GM23338 (cell line): Measurements from ENCODE around the gene BICD2. TPM values are rescaled to one million over a fixed set of nuclear protein-coding genes. Genes with fewer than 3 reads are reported as not detected.

Experiments used
- polyA plus RNA-seq: library from polyadenylated mRNA; unstranded; fragments of >200 nt; fragmentation: Nextera tagmentation; extraction: Ambion mirVana; gene quantifications from 2 replicates; pipeline ENCODE4 v1.2.1, GENCODE V29; 2016
- total RNA-seq: library from RNA; depleted of rRNA; stranded (reverse); fragments of >200 nt; shearing (Covaris generic); gene quantifications from 2 replicates; pipeline ENCODE4 v1.2.3, GENCODE V29; 2014; rRNA removed

BICD2 gene
- total and polyA plus RNA-seq, 2 experiments from 2014 or later, result 8.7 to 34.3 TPM

Other genes starting within 250 kb of the BICD2 start
- gene ECM2, start 228.8 kb downstream of the BICD2 start, total RNA-seq, result not detected in 2 replicates
- gene ECM2, start 228.8 kb downstream of the BICD2 start, polyA plus RNA-seq, result 0.57 and 0.79 TPM in 2 replicates
- gene IPPK, start 94.7 kb downstream of the BICD2 start, total RNA-seq, result 11.8 and 17.5 TPM in 2 replicates
- 6.0 and 6.5 TPM in 2 replicates for gene IPPK, start 94.7 kb downstream of the BICD2 start, polyA plus RNA-seq
- 17.1 and 19.4 TPM in 2 replicates for gene ZNF484, start 113.2 kb upstream of the BICD2 start, total RNA-seq
- 4.2 and 5.1 TPM in 2 replicates for gene ZNF484, start 113.2 kb upstream of the BICD2 start, polyA plus RNA-seq
- gene FGD3, start 182.7 kb upstream of the BICD2 start, total RNA-seq, result 1.7 and 2.0 TPM in 2 replicates
- gene FGD3, start 182.7 kb upstream of the BICD2 start, polyA plus RNA-seq, result 0.57 and 0.95 TPM in 2 replicates